Fibroblast of skin of left biceps (primary cell): ENCODE results near the gene PTRH2.

Source experiments
- DNase-seq, 2 experiments: peaks; one replicate each; pipeline ENCODE4 v3.0.0-alpha.2; 2013; ENCODE audit warnings: low read depth in 2 of 2

PTRH2 gene

DNA sequence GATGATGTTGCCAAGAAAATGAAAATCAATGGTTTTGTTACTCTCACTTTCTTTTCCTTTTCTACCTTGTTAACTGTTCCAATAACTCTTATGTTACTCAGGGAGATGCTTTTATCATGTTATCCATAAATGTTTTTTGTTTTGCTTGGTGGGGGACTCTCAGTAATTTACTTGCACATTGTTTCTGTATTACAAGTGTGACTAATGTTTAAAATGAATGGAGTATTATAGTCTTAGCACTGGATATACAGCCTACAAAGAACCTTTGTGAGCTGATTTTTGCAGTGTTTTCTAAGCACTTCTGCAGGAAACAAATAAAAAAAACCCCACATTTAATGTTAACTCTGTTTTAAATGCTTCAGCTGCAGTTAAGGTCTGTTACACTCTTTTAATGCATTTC, 12.3 kb upstream of the PTRH2 start:
- DNase-seq: no peak

DNA sequence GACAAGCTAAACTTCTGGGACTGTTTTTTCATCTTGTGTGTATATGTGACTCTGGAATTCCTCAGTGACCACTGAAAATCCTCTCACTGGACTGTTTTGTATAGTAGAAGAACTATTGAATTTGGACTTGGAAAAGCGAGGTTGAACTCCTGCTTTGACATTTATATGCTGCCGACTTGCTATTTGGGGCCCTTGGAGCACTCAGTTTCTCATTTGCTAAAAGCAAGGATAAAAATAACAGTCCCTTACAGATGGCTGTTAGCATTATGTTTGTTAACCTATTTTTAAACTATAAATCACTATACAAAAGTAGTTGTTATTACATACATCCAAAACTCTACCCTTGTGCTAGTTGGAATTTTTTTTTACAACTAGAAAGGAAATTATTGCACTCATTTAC, 9.2 kb upstream of the PTRH2 start:
- no peak for DNase-seq

DNA sequence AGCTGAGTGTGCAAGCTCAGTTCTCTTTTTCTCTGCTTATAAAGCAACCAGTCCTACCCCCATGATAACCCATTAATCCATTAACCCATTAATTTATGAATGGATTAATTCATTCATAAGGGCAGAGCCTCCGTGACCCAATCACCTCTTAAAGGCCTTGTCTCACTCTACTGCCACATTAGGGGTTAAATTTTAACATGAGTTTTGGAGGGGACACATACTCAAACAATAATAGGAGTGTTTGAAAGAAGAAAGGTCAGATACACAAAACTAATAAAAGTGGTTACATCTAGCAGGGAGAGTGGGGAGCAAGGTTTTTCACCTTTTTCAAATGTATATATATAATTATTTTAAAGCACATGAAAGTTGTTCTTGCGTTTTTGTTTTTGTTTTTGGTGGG, 7.0 kb upstream of the PTRH2 start:
- DNase-seq: no peak

DNA sequence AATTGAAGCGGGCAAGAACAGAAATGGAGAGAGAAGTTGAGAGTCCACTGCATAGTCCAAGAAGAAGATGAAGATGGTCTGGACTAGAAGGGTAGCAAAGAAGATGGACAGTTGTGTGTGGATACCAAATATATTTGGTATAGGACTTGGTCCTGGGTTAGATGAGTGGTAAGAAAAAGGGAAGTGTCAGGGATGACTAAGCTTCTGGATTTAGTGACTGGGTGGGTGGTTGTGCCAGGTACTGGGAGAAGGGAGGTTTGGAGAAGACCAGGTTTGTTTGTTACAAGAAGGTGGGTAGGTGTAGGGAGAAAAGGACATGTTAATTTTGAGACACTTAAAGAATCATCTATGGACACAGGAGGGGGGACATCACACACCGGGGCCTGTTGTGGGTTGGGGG, 5.6 kb upstream of the PTRH2 start:
- no peak for DNase-seq

DNA sequence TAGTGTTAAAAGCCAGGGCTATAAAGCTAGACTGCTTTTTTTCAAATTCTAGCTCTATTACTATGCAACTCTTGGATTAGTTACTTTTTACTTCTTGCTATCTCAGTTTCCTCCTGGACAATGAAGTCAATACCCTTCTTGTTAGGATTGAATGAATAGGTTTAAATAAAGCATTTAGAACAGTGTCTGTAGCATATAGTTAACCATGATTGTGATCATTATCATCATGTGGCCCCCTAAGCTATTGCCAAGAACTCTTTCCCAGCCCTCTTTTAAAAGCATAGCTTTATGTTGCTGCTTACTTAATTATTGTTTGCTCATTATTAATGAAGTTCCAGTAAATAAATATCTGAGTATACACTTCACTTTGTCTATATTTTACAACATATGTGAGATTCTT, 4.7 kb upstream of the PTRH2 start:
- DNase-seq: no peak

DNA sequence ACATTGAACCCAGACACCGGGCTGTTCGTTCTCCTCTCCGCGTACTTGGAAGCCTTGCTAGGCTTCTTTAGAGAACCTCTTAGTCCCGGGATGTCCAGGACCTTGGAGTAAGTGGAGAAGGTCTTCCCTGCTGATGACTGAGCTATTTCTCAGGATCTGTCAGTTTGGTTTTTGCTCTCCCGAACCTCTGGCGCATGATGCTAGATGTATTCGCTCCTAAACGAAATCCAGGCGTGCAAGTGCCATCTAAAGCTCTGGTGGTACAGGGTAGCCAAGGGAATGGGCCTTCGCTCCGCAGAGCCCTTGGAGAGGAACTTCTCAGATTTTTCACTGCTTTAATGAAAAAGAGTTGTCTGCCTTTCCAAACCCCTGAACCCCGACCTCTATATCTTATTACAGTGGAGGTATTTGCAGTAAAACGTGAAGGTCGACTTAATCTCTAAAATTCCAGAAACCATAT, 771 bp upstream of the PTRH2 start:
- no peak for DNase-seq

DNA sequence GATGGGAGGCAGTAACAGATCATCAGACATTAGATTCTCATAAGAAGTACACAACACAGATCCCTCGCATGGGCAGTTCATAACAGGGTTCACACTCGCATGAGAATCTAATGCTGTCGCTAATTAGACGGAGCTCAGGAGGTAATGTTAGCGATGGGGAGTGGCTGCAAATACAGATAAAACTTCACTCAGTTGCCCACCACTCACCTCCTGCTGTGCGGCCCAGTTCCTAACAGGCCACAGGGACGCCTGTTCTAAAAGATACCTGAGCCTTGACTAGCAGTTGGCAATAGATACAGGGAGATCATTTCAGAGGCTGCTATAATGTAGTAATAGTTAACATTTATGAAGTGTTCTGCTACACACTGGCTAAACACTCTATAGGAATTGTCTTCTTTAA, 4.9 kb downstream of the PTRH2 start:
- no peak for DNase-seq

DNA sequence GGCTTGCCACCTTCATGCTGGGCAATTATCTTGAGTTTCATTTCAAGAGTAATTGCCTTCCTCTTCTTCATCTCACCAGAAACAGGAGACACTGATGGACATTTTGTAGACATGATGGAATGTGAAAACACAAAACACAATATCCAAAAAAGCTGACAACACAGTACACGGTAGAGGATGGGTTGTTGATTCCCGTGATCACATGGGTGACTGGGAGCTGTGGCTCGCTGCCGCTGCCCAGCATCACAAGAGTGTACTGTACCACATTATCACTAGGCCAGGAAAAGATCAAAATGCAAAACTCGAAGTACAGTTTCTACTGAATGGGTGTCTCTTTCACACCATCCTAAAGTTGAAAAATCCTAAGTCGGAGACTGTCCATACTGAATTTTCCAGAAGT, 7.4 kb downstream of the PTRH2 start:
- no peak for DNase-seq

DNA sequence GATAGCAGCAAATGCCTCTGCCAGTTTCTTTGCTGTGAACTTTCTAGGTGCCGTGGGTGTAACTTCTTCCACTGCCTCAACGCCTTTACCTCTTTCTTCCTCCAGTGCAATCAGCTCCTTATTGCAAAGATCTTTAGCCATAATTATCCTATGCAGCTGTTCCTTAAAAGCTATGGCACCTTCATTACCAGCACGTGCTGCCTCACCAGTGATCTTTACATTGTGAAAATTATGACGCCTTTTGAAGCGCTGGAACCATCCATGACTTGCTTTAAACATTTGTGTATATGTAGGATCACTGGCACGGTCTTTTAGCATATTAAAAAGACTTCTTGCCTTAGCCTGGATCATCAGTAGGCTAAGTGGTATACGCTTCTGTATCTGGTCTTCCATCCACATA, 8.0 kb downstream of the PTRH2 start:
- no peak for DNase-seq

DNA sequence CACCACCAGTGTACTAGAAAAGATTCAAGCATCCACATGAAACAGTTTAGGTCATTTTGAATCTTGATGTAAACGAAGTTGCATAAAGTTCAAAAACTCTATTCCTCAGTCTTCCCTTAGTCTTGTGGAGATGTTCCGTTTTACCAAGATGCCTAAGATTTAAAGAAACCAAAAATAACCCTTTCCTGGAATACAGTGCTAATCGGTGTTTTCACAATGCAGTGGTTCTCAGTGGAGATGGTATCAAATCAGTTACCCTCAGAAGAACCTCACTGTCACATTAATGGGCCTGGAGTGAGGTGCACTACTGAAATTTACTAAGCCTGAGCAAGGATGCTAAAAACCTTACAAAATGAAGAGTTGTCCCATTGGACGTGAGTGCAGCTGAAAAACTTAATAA, 9.1 kb downstream of the PTRH2 start:
- no peak for DNase-seq

DNA sequence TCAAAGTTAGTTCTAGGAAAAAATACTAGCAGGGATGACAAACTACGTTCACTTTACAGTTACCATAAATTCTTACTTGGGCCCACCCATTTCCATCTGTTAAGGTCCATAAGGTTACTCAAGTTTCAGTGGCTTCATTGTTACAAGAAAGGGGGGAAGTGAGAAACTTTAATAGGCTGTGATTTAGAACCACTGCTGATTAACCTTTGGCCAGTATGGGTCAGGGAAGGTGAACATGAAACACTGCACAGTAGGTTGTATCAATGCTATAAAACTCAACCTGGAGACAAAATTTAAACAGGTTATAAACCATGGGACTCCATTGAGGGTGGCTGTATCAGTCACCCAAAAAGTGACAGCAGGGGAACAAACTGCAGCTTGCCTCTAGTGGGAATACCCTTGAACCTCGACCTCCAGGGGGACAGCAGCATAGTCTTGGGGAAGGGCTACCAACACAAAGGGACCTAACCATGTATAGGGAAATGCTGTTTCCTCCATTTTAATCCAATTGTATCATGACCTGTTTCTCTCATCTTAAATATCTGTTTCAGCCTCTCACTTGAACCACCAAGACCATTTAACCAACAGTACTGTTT, 10.4 kb downstream of the PTRH2 start:
- no peak for DNase-seq

DNA sequence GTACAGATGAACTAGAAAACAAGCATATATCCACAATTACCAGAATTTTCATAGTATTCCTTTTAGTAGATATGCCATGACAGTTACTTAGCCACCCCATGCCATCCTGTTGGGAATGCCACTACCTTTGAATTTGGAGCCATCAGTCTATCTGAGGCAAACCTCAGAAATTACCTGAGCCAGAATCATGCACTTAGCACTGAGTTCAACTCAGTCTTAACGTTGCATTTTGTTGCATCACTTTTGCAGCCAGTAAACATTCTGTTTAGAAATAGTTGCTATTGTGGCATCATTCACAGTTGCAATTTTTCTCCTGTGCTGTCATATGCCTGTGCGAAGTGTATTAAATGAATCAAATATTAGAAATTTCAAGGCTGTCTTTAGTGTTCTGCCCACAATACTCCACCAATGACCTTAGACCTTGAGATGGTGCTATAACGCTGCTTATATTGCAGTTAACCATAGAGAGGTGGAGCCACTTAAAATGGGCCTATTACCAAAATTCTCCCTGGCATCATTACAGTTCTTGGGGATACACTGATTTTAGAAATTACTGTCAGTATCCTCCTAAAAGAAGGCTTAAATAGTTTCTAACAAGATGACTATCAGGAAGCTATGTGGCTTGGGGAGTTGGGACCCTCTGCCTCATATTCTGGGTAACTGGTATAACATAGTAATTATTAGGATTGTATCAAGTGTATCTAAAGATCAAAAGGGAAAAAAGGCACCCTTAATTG, 11.1 kb downstream of the PTRH2 start:
- no peak for DNase-seq

DNA sequence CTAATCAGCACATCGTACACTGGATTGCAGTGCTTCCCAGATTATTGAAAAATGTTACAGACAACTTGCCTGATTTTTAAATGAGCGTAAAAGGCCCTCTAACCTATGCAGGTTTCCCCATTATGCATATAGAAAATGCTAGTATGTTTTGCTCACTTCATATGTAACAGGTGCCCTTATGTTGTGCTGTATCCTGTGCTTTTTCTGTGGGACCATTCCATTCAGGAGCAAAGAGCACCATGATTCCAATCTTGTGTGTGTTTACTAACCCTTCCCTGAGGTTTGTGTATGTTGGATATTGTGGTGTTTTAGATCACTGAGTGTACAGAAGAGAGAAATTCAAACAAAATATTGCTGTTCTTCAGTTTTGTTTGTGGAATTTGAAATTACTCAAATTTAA, 12.9 kb downstream of the PTRH2 start:
- DNase-seq: no peak

DNA sequence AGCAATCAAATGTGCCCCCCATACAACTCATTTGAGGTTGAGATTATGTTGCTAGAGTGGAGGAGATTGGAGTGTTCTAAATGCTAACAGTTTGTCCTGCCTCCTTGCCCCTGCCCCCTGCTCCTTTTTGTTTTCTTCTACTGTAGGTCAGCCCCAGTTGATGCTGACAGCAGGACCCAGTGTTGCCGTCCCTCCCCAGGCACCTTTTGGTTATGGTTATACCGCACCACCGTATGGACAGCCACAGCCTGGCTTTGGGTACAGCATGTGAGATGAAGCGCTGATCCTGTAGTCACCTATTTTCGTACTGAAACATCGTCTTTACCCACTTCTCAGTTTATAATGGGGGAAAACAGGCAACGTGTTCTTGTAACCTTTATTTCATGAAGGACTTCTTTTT, 13.6 kb downstream of the PTRH2 start:
- no peak for DNase-seq

DNA sequence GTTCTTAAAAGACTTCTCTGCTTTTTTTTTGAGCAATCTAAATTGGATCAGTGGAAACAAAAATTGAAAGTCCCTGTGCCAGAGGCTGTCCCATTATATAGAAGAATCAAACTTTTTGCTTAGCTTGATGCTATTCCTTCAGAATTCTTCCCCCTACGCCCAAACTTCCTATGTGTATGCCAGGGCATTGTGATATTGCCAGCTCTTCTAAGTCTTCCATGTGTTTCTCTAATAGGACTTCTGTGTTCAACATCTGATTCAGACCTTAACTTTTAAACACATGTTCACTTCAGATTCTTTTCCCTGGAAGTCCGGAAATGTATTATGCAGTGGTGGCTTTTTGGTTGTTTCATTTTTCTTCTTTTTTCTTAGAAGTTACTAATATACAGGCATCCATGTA, 18.7 kb downstream of the PTRH2 start:
- DNase-seq: no peak

DNA sequence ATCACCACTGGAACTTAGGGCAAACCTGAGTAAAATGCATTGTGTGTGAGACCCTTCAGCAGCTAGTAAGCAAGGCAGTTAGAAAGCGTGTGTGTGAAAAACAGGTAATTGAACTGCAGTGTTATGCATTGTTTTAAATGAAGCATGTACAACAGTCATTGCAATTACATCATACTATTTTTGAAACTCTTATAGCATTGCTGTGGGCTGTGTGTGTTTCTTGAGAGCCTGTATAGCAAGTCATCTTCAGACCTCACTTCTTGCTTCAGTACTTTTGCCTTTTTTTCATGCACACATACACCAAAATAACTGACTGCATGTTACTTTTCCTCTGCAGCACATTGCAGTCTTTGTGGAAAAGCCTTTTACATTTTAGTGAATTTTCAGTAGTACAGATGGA, 19.2 kb downstream of the PTRH2 start:
- DNase-seq: no peak

DNA sequence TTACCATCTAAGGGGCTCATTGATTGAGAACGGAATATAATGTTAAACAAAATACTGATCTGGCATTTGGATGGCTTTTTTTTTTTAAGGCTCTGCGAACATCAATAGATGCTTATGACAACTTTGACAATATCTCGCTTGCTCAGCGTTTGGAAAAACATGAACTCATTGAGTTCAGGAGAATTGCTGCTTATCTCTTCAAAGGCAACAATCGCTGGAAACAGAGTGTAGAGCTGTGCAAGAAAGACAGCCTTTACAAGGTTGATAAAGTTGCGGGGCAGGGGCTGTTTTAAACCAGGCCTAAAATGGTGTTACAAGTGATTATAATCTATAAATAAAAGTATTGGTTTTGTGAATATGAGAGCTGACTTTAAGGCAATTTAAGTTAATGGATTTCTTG, 22.3 kb downstream of the PTRH2 start:
- DNase-seq: no peak

DNA sequence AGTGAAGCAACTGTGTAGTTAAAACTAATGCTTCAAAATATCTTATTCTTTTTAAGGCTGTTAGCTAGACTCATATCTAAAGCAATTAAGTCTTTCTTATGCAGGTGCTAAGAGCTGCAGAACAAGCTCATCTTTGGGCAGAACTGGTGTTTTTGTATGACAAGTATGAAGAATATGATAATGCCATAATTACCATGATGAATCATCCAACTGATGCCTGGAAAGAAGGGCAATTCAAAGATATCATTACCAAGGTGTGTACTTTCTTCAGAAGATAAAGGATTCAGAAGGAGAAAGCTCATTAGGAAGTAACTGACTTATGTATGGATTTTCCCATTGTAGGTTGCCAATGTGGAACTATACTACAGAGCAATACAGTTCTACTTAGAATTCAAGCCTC, 23.9 kb downstream of the PTRH2 start:
- DNase-seq: no peak

DNA sequence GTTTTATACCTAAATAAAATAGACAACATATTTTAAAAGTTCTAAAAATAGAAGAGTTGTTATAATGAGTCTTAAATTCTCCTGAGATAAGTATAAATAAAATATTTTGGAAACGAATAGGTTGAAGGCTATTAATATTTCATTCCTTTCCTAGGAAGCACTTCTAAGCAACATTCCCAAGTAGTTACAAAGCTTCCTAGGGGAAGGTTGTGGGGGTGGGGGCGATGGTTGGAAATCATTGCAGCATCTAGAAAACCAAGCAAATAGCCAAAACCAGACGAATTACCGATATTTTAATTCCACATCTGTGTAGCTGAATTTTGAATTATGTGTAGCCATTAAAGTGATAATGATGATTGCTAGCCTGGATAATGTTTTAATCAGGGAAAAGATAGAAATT, 26.9 kb downstream of the PTRH2 start:
- DNase-seq: peak; percentile 29 to 30

DNA sequence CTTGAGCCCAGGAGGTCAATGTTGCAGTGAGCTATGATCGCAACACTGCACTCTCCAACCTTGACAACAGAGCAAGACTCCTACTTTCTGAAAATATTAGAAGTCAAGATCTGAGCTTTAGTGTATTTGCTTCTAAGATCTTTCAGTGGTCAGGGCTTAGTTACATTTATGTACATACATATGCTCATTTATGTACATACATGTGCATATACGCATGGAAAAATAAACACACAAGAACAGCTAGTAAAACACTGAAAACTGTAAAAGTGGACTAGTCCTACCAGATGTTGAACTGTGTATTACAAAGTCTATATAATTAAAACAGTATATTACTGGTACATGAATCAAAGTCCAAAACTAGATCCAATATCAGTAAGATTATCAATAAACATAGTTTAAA, 28.3 kb downstream of the PTRH2 start:
- no peak for DNase-seq

DNA sequence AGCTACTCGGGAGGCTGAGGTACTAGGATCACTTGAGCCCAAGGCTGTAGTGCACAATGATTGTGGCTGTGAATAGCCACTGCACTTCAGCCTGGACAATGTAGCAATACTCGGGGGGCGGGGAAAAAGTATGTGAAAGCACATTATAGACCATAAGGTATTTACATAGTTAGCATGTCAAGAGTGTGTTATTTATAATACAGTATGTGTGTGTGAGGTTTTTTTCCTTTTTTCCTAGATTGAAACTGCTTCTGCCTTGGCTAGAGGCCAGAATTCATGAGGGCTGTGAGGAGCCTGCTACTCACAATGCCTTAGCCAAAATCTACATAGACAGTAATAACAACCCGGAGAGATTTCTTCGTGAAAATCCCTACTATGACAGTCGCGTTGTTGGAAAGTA, 30.5 kb downstream of the PTRH2 start:
- DNase-seq: peak; percentile 41 to 42

DNA sequence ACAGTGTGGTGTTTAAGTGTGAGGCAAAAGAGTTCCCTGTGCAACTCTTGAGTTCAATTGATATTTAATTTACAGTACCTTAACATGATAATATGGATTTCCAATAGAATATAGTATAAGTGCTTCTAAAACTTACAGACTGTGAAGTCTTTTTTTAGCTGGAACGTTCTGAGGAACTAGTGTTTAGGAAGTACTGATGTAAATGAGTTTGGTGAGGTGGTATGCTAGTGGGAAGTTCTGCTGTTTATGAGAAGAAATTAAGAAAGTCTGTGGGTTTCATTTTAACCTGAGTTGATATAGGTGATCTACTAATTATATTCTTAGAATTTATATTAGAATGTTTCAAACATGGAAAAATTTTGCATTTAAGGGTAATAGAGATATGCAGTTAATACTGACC, 32.0 kb downstream of the PTRH2 start:
- DNase-seq: no peak

DNA sequence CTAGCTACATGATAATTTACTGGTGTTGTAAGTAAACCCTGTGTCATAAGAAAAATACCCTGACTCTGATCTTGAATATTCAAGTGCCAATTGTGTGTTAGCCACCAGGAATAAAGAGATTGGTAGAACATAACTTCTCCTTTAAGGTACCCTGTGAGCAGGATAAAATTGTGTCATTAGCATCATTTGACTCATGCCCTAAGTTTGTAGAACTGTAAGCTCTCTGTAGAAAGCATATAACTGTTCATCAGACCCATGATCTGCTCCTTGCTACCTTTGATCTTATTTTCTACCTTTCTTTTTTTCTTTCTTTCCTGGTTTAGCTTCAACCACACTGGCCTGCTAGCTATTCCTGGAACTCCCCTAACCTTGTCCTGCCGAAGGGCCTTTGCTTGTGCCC, 35.8 kb downstream of the PTRH2 start:
- DNase-seq: no peak

DNA sequence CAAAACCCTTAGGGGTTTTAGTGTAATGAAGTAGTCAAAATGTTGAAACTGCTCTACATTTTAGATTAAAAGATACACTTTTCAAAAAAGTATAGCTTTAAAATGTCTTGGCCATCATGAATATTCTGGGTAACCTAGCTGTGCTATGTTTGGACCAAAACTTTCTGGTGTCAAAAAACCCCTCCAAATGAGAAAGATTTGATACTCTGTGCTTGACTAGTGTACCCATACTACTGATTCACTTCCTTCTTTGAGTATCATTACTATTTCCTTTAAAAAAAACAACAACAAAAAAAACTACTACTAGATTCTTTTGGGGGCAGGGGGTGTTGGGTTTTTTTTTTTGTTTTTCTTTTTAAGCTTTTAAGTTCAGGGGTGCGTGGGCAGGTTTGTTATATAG, 37.3 kb downstream of the PTRH2 start:
- DNase-seq: no peak
